Adrenal gland (tissue), 5 donors: Measurements from ENCODE around the gene COL6A1.

Experiments
- POLR2A ChIP-seq, 2 donors: fragments of 450-650 bp; IDR thresholded peaks; one replicate each; pipeline ENCODE4 v1.6.1; 2017; ENCODE audit warnings: antibody characterized with exemption in 2 of 2, mild to moderate bottlenecking in 2 of 2, moderate library complexity in 1 of 2
- TF ChIP-seq, protein P1 (sequence below), 6 experiments: fragments of 450-650 bp in 4 of 6; fragments of 200-600 bp in 2 of 6; sonication (generic) in 1 of 6; IDR thresholded peaks; 1 replicate in 5 of 6; 2 replicates in 1 of 6; pipeline versions ENCODE4 v1.5.1 to v1.8.0; 2016 to 2021; ENCODE audit warnings: antibody characterized with exemption in 6 of 6, mild to moderate bottlenecking in 2 of 6, moderate library complexity in 1 of 6
- donor health status: DM: no; HTN: no; CAD: no.

- no peak for TF ChIP-seq POLR2A (IDR thresholded peaks at IDR 0.05)
- TF ChIP-seq, protein P1, sequence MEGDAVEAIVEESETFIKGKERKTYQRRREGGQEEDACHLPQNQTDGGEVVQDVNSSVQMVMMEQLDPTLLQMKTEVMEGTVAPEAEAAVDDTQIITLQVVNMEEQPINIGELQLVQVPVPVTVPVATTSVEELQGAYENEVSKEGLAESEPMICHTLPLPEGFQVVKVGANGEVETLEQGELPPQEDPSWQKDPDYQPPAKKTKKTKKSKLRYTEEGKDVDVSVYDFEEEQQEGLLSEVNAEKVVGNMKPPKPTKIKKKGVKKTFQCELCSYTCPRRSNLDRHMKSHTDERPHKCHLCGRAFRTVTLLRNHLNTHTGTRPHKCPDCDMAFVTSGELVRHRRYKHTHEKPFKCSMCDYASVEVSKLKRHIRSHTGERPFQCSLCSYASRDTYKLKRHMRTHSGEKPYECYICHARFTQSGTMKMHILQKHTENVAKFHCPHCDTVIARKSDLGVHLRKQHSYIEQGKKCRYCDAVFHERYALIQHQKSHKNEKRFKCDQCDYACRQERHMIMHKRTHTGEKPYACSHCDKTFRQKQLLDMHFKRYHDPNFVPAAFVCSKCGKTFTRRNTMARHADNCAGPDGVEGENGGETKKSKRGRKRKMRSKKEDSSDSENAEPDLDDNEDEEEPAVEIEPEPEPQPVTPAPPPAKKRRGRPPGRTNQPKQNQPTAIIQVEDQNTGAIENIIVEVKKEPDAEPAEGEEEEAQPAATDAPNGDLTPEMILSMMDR (IDR thresholded peaks at IDR 0.05): no peak
Observed at GRCh38 chr21:45941717-45942546, 39.6 kb upstream of the COL6A1 start.
